ENCODE results near the gene OR10K2. TPM values are rescaled to one million over a fixed set of nuclear protein-coding genes. Genes with fewer than 3 reads are reported as not detected.

Gene OR10K2
- total RNA-seq, 1 experiment from 2014 or later: not detected

GRCh38 chr1:158390331-158390730 lies 35.7 kb downstream of the OR10K2 start:
- H3K9me3 Mint-ChIP-seq: no peaks in the 10 kb centered on the region; a peak in 2 of 5 replicates
- no peak for TF ChIP-seq CTCF (conservative IDR thresholded peaks at IDR 0.05)

More at GRCh38 chr1:158390331-158390730, 35.7 kb downstream of the OR10K2 start:
- no CpG with 5 or more reads among the region's 1 CpG for WGBS (ENCODE audit: extremely low coverage, insufficient read length, low lambda C conversion rate)
- H3K23ac ChIP-seq (ENCODE audit: insufficient read length, low read depth, low read length): no peak overlapping the region
- H3K79me2 ChIP-seq (ENCODE audit: insufficient read depth, low read length): no peaks in the 10 kb centered on the region
- no peak overlapping the region for H4K8ac ChIP-seq (replicated peaks; ENCODE audit: insufficient read length, low read depth, low read length)
- H2BK12ac ChIP-seq (ENCODE audit: insufficient read length, low read depth, low read length): no peak overlapping the region
- H2BK5ac ChIP-seq (ENCODE audit: insufficient read length, low read length): no peak overlapping the region
- no peak overlapping the region for H2BK20ac ChIP-seq (ENCODE audit: low read depth, low read length, poor library complexity, severe bottlenecking)
- H3K4me2 ChIP-seq (ENCODE audit: insufficient read depth, insufficient read length, low read length): no peak overlapping the region
- H3K4ac ChIP-seq (ENCODE audit: low read depth, low read length): no peak overlapping the region
- no peaks in the 10 kb centered on the region for H3K4me1 ChIP-seq (ENCODE audit: insufficient read depth, low read length)
- H3K27ac Mint-ChIP-seq: no peak overlapping the region
- H3K56ac ChIP-seq (ENCODE audit: insufficient read length, low read depth, low read length): no peak overlapping the region
- no peak for DNase-seq
- no peaks in the 10 kb centered on the region for H3K36me3 Mint-ChIP-seq (ENCODE audit: insufficient read depth in 1 of 3, low read depth in 3 of 3)
- no peak overlapping the region for H3K18ac ChIP-seq (ENCODE audit: insufficient read length, low read depth, low read length)
- H2BK120ac ChIP-seq (ENCODE audit: low read depth, low read length, poor library complexity, severe bottlenecking): no peak overlapping the region
- H3K23me2 ChIP-seq (ENCODE audit: insufficient read length, low read depth, low read length, poor library complexity, severe bottlenecking): no peaks in the 10 kb centered on the region
- H3K27me3 ChIP-seq (ENCODE audit: insufficient read depth, low read length): no peaks in the 10 kb centered on the region
- H4K20me1 ChIP-seq (ENCODE audit: control insufficient read depth, insufficient read depth, insufficient read length): no peaks in the 10 kb centered on the region
- H3K79me1 ChIP-seq (ENCODE audit: insufficient read depth, low read depth, low read length, poor library complexity, severe bottlenecking): no peaks in the 10 kb centered on the region
- H3K9ac ChIP-seq (ENCODE audit: extremely low read depth, insufficient read length, low read length): no peak overlapping the region
- H3K9me3 ChIP-seq (ENCODE audit: control insufficient read depth, low read depth, low read length): no peaks in the 10 kb centered on the region
- no peak overlapping the region for H4K5ac ChIP-seq (ENCODE audit: insufficient read length, low read depth, low read length)
- no peak overlapping the region for H3T11ph ChIP-seq (ENCODE audit: low read length)
- no peak overlapping the region for H3K4me3 Mint-ChIP-seq
- H3K27ac ChIP-seq (ENCODE audit: insufficient read length, low read depth, low read length): no peak overlapping the region
- H2BK15ac ChIP-seq (ENCODE audit: low read depth, low read length): no peak overlapping the region
- no peak overlapping the region for H2AK5ac ChIP-seq (ENCODE audit: insufficient read length, low read length)
- H2AFZ ChIP-seq (ENCODE audit: low read length): no peak overlapping the region
- no peak overlapping the region for H3K14ac ChIP-seq (ENCODE audit: insufficient read depth, low read length)
- H3K27me3 Mint-ChIP-seq (ENCODE audit: low read depth): no peaks in the 10 kb centered on the region
- no peaks in the 10 kb centered on the region for H3K4me1 Mint-ChIP-seq
- H4K91ac ChIP-seq (ENCODE audit: insufficient read length, low read depth, low read length): no peak overlapping the region
